ENCODE results near the gene KCNK17.
A peak's percentile ranks its signal among the peaks of the same experiment; 100 is the strongest.

KCNK17 gene

DNA sequence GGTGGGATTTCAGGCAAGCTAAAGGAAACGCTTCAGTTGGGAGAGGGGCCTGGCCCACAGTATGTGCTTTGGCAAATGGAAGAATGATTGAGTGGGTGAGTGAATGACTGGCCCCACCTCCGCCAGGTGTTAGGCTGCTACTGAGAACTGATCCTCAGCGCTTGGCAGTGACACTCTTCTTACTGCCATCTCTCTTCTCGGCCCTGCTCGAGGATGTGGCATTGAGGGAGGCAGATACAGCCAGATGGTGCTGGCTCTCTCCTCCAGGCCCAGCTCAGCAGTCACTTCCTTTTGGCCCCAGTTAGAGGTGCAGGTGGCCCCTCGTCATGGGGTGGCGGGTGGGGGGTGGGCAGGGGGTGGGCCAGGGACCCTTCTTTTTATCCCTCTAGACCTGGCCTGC lies 46.0 kb downstream of the KCNK17 start:
- Histone ChIP-seq H3K9ac (ENCODE audit: low read length) (no peak overlapping the region), H4K8ac (ENCODE audit: low read depth, low read length) (no peak overlapping the region), H3K79me1 (ENCODE audit: low read length) (peaks cover 11% of the 10 kb centered on the region), H3K79me2 (ENCODE audit: control insufficient read depth, insufficient read depth, low read length, poor library complexity) (no peaks in the 10 kb centered on the region), H3K23ac (ENCODE audit: low read length) (no peak overlapping the region), H4K91ac (ENCODE audit: low read depth, low read length) (no peak overlapping the region), H3K14ac (ENCODE audit: low read length) (no peak overlapping the region), H3K18ac (ENCODE audit: low read length) (no peak overlapping the region), H3K4me3 (ENCODE audit: low read depth, low read length) (no peak overlapping the region), H4K12ac (ENCODE audit: low read depth, low read length) (no peak overlapping the region), H3K27me3 (ENCODE audit: insufficient read depth, low read length) (no peaks in the 10 kb centered on the region), H2AK5ac (ENCODE audit: low read length) (peak overlapping the region; percentile 13), H3K4me2 (ENCODE audit: low read length) (no peak overlapping the region), H2BK5ac (ENCODE audit: low read depth, low read length, poor library complexity) (no peak overlapping the region), H2AFZ (ENCODE audit: insufficient read depth, low read length, poor library complexity) (no peak overlapping the region), H2BK12ac (ENCODE audit: low read length) (peak overlapping the region; percentile 15), H3K36me3 (ENCODE audit: control insufficient read depth in 1 of 2, insufficient read depth in 2 of 2, low read length in 2 of 2) (no peaks in the 10 kb centered on the region), H3K27ac (ENCODE audit: low read depth, low read length) (no peak overlapping the region), H3K4ac (ENCODE audit: low read depth, low read length) (no peak overlapping the region), H2BK120ac (ENCODE audit: insufficient read depth, low read length, poor library complexity) (no peak overlapping the region), H3K9me3 (ENCODE audit: insufficient read depth, low read depth, low read length) (no peaks in the 10 kb centered on the region), H3K4me1 (ENCODE audit: control insufficient read depth in 1 of 2, insufficient read depth in 2 of 2, low read length in 2 of 2) (peaks cover 14 to 27% of the 10 kb centered on the region in 2 experiments)
- DNase-seq, result no peak
- no CpG with 5 or more reads among the region's 7 CpGs for WGBS (ENCODE audit: extremely low coverage, insufficient coverage, insufficient read length)

DNA sequence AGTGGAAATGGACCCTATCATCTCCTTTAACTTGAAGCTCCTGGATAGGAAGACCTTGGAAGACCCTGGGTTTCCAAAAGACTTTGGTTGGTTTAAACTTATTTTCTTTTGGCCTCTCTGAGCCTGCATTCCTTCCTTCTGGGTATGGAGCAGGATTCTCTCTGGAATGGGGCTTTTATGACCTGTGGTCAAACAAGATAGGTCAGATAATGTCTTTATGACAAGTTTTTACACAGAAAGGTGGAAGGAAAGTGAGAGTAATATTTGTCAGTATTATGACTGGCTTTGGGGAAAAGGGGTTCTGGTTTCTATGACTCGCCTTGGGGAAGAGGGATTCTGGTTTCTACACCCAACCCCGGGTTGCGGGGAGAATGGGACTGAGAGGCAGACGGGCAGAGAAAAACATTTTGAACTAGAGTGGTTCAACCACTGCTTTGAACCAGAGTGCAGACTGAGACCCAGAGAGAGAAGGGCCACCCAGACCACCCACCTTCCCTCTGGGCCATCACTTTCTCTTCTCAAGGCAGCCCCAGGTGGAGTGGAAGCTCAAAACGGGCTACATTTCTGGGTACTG lies 47.4 kb downstream of the KCNK17 start:
- Histone ChIP-seq H4K91ac (ENCODE audit: low read depth, low read length) (peak overlapping the region; percentile 26), H2BK5ac (ENCODE audit: low read depth, low read length, poor library complexity) (no peak overlapping the region), H3K36me3 (ENCODE audit: control insufficient read depth in 1 of 2, insufficient read depth in 2 of 2, low read length in 2 of 2) (no peaks in the 10 kb centered on the region), H3K4ac (ENCODE audit: low read depth, low read length) (no peak overlapping the region), H3K9ac (ENCODE audit: low read length) (no peak overlapping the region), H3K4me3 (ENCODE audit: low read depth, low read length) (no peak overlapping the region), H3K18ac (ENCODE audit: low read length) (no peak overlapping the region), H3K27me3 (ENCODE audit: insufficient read depth, low read length) (no peaks in the 10 kb centered on the region), H2AFZ (ENCODE audit: insufficient read depth, low read length, poor library complexity) (no peak overlapping the region), H4K12ac (ENCODE audit: low read depth, low read length) (no peak overlapping the region), H3K79me2 (ENCODE audit: control insufficient read depth, insufficient read depth, low read length, poor library complexity) (no peaks in the 10 kb centered on the region), H2AK5ac (ENCODE audit: low read length) (peak overlapping the region; percentile 15), H2BK120ac (ENCODE audit: insufficient read depth, low read length, poor library complexity) (peak overlapping the region; percentile 23), H3K79me1 (ENCODE audit: low read length) (peaks cover 11% of the 10 kb centered on the region), H3K23ac (ENCODE audit: low read length) (no peak overlapping the region), H3K27ac (ENCODE audit: low read depth, low read length) (no peak overlapping the region), H4K8ac (ENCODE audit: low read depth, low read length) (no peak overlapping the region), H2BK12ac (ENCODE audit: low read length) (peak overlapping the region; percentile 39), H3K9me3 (ENCODE audit: insufficient read depth, low read depth, low read length) (no peaks in the 10 kb centered on the region), H3K4me2 (ENCODE audit: low read length) (no peak overlapping the region), H3K4me1 (ENCODE audit: control insufficient read depth in 1 of 2, insufficient read depth in 2 of 2, low read length in 2 of 2) (peaks cover 14 to 27% of the 10 kb centered on the region in 2 experiments), H3K14ac (ENCODE audit: low read length) (no peak overlapping the region)
- DNase-seq, result peak in 1 of 2 donors; percentile 34
- WGBS (ENCODE audit: extremely low coverage, insufficient coverage, insufficient read length), result no CpG with 5 or more reads among the region's 5 CpGs

DNA sequence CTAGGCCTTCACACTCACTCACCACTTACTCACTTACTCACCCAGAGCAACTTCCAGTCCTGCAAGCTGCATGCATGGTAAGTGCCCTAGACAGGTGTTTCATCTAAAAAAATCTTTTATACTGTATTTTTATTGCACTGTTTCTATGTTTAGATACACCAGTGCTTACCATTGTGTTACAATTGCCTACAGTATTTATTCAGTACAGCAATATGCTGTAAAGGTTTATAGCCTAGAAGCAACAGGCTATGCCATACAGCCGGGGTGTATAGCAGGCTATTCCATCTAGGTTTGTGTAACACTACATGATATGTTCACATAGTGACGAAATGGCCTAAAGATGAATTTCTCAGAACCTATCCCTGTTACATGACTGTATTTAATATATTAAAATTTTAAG lies 47.8 kb downstream of the KCNK17 start:
- Histone ChIP-seq H3K14ac (ENCODE audit: low read length) (no peak overlapping the region), H3K9ac (ENCODE audit: low read length) (no peak overlapping the region), H3K79me2 (ENCODE audit: control insufficient read depth, insufficient read depth, low read length, poor library complexity) (no peaks in the 10 kb centered on the region), H3K27me3 (ENCODE audit: insufficient read depth, low read length) (no peaks in the 10 kb centered on the region), H3K18ac (ENCODE audit: low read length) (no peak overlapping the region), H3K4me1 (ENCODE audit: control insufficient read depth in 1 of 2, insufficient read depth in 2 of 2, low read length in 2 of 2) (peaks cover 14 to 27% of the 10 kb centered on the region in 2 experiments), H3K23ac (ENCODE audit: low read length) (no peak overlapping the region), H3K27ac (ENCODE audit: low read depth, low read length) (no peak overlapping the region), H4K12ac (ENCODE audit: low read depth, low read length) (no peak overlapping the region), H2BK12ac (ENCODE audit: low read length) (no peak overlapping the region), H4K8ac (ENCODE audit: low read depth, low read length) (no peak overlapping the region), H3K79me1 (ENCODE audit: low read length) (peaks cover 11% of the 10 kb centered on the region), H2AFZ (ENCODE audit: insufficient read depth, low read length, poor library complexity) (no peak overlapping the region), H4K91ac (ENCODE audit: low read depth, low read length) (no peak overlapping the region), H2BK120ac (ENCODE audit: insufficient read depth, low read length, poor library complexity) (no peak overlapping the region), H3K4me3 (ENCODE audit: low read depth, low read length) (no peak overlapping the region), H3K36me3 (ENCODE audit: control insufficient read depth in 1 of 2, insufficient read depth in 2 of 2, low read length in 2 of 2) (no peaks in the 10 kb centered on the region), H2AK5ac (ENCODE audit: low read length) (no peak overlapping the region), H3K4ac (ENCODE audit: low read depth, low read length) (no peak overlapping the region), H3K4me2 (ENCODE audit: low read length) (no peak overlapping the region), H3K9me3 (ENCODE audit: insufficient read depth, low read depth, low read length) (no peaks in the 10 kb centered on the region), H2BK5ac (ENCODE audit: low read depth, low read length, poor library complexity) (no peak overlapping the region)
- no peak for DNase-seq
- WGBS (ENCODE audit: extremely low coverage, insufficient coverage, insufficient read length), result no CpG with 5 or more reads among the region's 2 CpGs

GRCh38 chr6:39263303-39264037 lies 50.7 kb downstream of the KCNK17 start:
- Histone ChIP-seq H3K14ac (ENCODE audit: low read length) (no peak overlapping the region), H3K23ac (ENCODE audit: low read length) (no peak overlapping the region), H2BK12ac (ENCODE audit: low read length) (no peak overlapping the region), H3K9me3 (ENCODE audit: insufficient read depth, low read depth, low read length) (no peaks in the 10 kb centered on the region), H3K36me3 (ENCODE audit: control insufficient read depth in 1 of 2, insufficient read depth in 2 of 2, low read length in 2 of 2) (no peaks in the 10 kb centered on the region), H3K79me2 (ENCODE audit: control insufficient read depth, insufficient read depth, low read length, poor library complexity) (no peaks in the 10 kb centered on the region), H2BK120ac (ENCODE audit: insufficient read depth, low read length, poor library complexity) (no peak overlapping the region), H3K18ac (ENCODE audit: low read length) (no peak overlapping the region), H3K27me3 (ENCODE audit: insufficient read depth, low read length) (no peaks in the 10 kb centered on the region), H3K4me3 (ENCODE audit: low read depth, low read length) (no peak overlapping the region), H4K8ac (ENCODE audit: low read depth, low read length) (no peak overlapping the region), H3K4me1 (ENCODE audit: control insufficient read depth in 1 of 2, insufficient read depth in 2 of 2, low read length in 2 of 2) (peaks cover 6 to 11% of the 10 kb centered on the region in 2 experiments), H2AK5ac (ENCODE audit: low read length) (no peak overlapping the region), H3K4ac (ENCODE audit: low read depth, low read length) (no peak overlapping the region), H3K27ac (ENCODE audit: low read depth, low read length) (no peak overlapping the region), H4K12ac (ENCODE audit: low read depth, low read length) (no peak overlapping the region), H2BK5ac (ENCODE audit: low read depth, low read length, poor library complexity) (no peak overlapping the region), H4K91ac (ENCODE audit: low read depth, low read length) (no peak overlapping the region), H3K79me1 (ENCODE audit: low read length) (peaks cover 3% of the 10 kb centered on the region), H3K9ac (ENCODE audit: low read length) (no peak overlapping the region), H3K4me2 (ENCODE audit: low read length) (no peak overlapping the region), H2AFZ (ENCODE audit: insufficient read depth, low read length, poor library complexity) (no peak overlapping the region)
- no peak for DNase-seq
- no CpG with 5 or more reads among the region's 5 CpGs for WGBS (ENCODE audit: extremely low coverage, insufficient coverage, insufficient read length)
